Omental fat pad (tissue), 4 donors: ENCODE results near the gene MOCS1. TPM values are rescaled to one million over a fixed set of nuclear protein-coding genes. Genes with fewer than 3 reads are reported as not detected.

ENCODE experiments used
- ATAC-seq: fragments of 150-250 bp; one replicate; pipeline ENCODE4 v1.9.1; 2016; ENCODE audit warnings: mild to moderate bottlenecking, moderate library complexity; ENCODE audit not compliant: low FRiP score
- DNase-seq: peaks from one replicate; pipeline ENCODE4 v3.0.0-alpha.2; 2019; ENCODE audit warnings: low spot score
- CTCF ChIP-seq, 3 donors: fragments of 450-650 bp; IDR thresholded peaks; one replicate each; pipeline ENCODE4 v1.5.1; 2016 to 2017; ENCODE audit warnings: antibody characterized with exemption in 3 of 3, mild to moderate bottlenecking in 3 of 3, moderate library complexity in 2 of 3
- total RNA-seq, 4 donors: library from RNA; depleted of rRNA; stranded (reverse); fragments of >200 nt; gene quantifications; one replicate each; pipeline ENCODE4 v1.1.0, GENCODE V29; 2016

MOCS1 gene
- total RNA-seq, 4 donors from 2014 or later, result 55.1 to 90.1 (median 62.6) TPM

DNA sequence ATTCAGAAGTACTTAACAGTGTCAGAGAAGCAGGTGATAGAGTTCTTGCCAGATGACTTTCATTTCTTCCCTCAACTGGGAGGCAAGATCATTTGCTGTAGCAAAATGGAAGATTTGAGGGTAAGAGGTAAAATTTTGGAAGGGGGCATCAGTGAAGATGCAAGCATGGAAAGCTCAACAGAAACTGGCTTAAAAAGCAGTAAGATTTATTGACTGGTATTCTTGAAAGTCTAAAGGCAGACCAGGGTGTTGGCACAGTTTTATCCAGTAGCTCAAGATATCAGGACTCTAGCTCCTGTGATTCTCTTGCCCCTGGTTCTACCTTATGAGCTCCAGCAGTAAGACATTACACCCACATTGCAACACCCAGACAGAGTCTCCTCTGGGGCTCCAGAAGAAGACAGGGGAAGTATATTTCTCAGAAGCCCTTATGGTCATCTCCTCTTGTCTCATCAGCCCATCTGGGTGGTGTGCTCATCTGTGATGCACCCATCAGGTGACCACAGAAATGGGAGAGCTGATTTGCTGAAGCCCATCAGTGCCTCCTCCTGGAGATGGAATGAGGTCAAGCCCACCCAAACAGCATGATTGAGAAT is 16.0 kb upstream of the MOCS1 start:
- no peak for TF ChIP-seq CTCF (IDR thresholded peaks at IDR 0.05)
- ATAC-seq (no peak), DNase-seq (no peak)

DNA sequence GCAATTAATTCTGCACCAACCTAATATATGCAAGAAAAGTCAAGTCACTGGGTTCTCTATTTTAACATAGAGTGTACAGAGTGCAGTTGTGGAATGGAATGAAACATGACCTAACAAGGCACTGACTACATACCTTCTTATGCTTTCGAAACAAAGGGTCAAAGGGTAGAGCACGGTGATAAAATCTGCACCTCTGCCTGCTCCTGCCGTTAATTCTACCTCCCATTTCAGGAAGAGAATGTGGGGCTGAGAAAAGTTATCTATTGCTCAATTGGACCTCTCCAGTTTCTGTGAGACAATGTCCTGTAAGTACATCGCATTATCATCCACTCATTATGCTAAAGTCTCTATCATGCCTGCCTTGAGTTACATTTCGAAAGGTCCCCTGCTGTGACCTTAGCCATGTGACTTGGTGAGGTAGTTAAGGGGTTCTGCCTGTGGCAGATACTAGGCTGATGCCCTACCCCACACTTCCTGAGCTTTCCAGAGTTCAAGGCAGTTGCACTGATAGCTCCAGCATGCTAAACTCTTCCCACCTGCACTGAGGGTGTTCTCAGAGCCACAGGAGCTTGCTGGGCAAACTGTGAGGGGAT is 14.0 kb upstream of the MOCS1 start:
- ATAC-seq (no peak), DNase-seq (no peak)
- TF ChIP-seq CTCF (IDR thresholded peaks at IDR 0.05), result no peak

DNA sequence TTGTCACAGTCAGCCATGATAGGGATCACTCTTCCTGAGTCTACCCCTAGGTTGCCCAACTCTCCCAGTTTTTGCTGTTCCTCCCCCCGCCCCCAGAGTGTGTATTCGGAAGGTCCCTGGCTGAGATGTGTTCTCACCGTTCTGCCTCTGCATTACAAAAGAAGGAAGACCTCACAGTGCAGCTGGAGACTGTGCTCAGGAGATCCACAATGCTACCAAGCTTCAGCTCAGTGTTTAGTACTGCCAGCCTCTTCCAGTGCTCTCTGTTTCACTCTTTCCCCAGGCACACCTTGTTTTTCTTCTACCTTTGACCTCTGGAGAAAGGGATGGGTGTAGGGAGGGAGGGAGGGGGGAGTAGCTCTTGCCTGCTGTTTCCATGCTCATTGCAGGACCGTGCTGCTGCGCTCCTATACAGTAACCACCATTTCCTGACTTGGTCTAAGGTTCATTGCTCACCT is 13.4 kb upstream of the MOCS1 start:
- no peak for TF ChIP-seq CTCF (IDR thresholded peaks at IDR 0.05)
- ATAC-seq, result no peak
- no peak for DNase-seq

DNA sequence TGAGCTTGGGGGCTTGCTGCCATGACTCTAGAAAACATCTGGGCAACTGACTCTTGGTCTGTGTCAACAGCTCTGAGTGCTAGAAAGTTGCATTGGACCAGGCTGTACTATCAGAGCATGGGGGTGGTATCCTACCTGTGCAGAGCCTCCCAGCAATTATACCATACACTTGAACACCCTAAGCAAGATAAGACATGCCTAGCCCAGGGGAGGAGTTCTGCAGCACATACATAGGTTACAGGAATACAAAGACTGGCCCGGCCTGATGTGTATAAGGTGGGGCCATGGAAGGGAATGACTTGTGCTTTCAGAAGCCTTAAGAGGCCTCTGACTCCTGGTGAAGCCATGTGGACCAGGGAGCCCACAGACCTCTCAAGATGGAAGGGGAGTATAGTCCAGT is 11.4 kb upstream of the MOCS1 start:
- TF ChIP-seq CTCF (IDR thresholded peaks at IDR 0.05), result no peak
- ATAC-seq, result no peak
- no peak for DNase-seq

- DNase-seq (no peak), ATAC-seq (no peak)
- no peak for TF ChIP-seq CTCF (IDR thresholded peaks at IDR 0.05)
These were observed 8.8 kb upstream of the MOCS1 start for GRCh38 chr6:39942903-39943580.

- no peak for DNase-seq
- no peak for TF ChIP-seq CTCF (IDR thresholded peaks at IDR 0.05)
- no peak for ATAC-seq
These were observed 7.6 kb upstream of the MOCS1 start for GRCh38 chr6:39941820-39942219.

DNA sequence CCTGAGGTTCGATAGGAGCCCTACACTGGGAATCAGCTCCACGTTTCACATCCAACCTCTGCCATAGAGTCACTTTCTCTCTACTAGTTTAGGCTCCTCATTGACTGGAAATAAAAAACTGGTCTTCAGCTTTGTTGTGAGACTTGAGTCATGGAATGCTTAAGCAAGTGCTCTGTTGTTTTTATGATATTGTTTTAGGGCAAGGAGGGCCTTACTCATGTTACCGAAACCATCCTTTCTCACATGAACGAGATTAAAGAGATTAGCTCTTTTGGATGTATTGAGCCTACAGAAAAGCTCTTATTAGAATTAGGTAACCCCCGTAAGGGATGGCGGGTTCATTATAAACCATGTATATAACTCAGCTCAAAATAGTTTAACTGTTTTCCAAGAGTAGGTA is 6.9 kb upstream of the MOCS1 start:
- ATAC-seq (no peak), DNase-seq (no peak)
- TF ChIP-seq CTCF (IDR thresholded peaks at IDR 0.05), result no peak
